ENCODE measurements around the gene C10orf67.
A peak's percentile ranks its signal among the peaks of the same experiment; 100 is the strongest.
"Not testable (repeated sequence)": the region's sequence is repeated elsewhere in the genome, so short reads cannot be mapped to it uniquely, and the experiment has no call there.

C10orf67 gene

GRCh38 chr10:23263441-23264164 lies 81.0 kb downstream of the C10orf67 start:
- DNase-seq = no peak

GRCh38 chr10:23262928-23263327 lies 81.7 kb downstream of the C10orf67 start:
- DNase-seq = no peak

GRCh38 chr10:23258516-23258915 lies 86.1 kb downstream of the C10orf67 start:
- no peak for DNase-seq

- no peak for DNase-seq
Measured at GRCh38 chr10:23253780-23254179, 90.8 kb downstream of the C10orf67 start.

DNA sequence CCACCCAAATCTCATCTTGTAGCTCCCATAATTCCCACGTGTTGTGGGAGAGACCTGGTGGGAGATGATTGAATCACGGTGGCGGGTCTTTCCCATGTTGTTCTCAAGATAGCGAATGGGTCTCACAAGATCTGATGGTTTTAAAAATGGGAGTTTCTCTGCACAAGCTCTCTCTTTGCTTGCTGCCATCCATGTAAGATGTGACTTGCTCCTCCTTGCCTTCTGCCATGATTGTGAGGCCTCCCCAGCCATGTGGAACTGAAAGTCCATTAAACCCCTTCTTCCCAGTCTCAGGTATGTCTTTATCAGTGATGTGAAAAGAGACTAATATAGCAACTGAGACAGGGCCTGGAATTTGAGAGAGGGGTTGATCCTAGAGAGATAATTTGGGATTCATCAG lies 91.7 kb downstream of the C10orf67 start:
- DNase-seq = not testable (repeated sequence)

- DNase-seq = not testable (repeated sequence)
Measured at GRCh38 chr10:23241779-23242178, 102.8 kb downstream of the C10orf67 start.

DNA sequence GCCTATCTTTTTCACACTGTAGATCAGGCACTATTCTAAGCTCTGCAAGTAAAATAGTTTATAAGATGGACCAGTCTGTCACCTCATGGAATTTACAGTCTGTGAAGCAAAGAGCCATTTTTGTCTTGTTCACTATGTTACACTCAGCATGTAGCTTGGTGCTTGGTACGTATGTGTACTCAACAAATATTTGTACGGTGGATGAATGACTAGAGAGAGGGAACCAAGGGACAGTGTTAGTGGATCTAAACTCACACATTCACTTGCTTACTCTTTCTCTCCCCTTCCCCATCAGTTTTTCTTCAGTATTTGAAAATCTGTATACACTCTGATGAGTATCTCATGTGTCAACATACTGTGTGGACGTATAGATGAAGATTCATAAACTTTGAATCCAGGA lies 106.6 kb downstream of the C10orf67 start:
- no peak for DNase-seq

DNA sequence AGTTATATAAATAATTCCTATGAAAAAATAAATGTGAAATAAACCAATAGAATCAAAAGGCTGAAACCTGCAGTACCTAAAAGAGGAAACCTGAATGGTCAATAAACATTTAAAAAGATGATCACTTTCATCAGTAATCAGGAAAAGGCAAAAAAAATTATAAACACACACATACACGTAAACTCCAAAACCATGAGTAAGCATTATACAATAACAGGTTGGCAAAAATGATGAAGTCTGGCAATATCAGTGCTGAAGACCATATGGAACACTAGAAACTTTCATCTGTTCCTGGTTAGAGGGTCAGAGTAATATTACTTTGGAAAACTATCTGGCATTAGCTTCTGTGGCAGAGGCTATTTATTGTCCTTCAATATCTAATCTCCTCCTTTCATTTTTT lies 114.0 kb downstream of the C10orf67 start:
- no peak for DNase-seq

GRCh38 chr10:23217471-23217870 lies 127.1 kb downstream of the C10orf67 start:
- no peak for DNase-seq

DNA sequence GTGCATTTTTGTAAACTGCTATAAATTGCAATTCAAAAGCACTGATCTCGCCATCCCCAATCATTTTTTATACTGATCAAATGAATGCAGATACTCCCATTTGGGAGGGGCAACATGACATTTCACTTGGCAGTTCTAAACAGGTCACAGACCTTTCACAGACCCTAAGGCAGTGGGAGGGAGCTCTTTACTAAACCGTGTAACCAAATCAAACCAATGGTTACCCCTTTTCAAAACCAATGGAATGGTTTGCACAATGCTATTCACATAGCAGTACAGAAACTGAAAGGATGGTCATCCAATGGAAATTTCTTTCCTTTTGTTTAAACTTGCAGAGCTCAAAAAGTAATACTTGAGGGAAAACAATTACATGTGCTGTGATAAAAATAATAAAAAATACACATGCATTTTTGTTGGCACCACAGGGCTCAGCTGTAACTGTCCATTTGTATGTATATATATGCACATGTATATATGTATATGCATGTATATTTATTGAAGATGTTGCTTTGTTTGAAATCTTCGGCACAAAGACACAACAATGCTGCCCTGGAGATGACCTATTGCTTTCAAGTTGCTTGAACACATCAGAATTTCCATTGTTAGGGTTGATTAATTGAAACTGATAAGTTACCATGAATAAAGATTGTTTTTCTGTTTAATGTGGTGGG lies 138.5 kb downstream of the C10orf67 start:
- no peak for DNase-seq

DNA sequence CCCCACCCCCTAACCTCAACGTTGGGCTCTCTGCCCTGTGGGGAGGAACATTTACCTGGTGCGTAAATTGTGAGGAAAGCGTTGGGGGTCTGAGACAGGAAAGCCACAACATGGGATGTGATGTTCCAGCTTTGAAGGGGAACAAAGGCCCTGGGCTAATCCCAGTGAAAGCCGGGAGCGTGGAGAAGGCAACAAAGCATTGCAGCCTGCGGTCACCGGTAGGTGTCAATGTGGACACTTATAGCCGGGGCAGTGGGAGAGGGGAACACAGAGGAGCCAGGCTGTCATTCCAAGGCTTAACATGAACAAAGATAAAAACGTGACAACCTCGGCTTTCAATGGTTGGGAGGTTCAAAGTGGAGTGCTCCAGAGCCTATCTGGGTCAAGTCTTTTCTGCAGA lies 139.8 kb downstream of the C10orf67 start:
- no peak for DNase-seq

GRCh38 chr10:23203369-23204325 lies 140.9 kb downstream of the C10orf67 start:
- DNase-seq = no peak

DNA sequence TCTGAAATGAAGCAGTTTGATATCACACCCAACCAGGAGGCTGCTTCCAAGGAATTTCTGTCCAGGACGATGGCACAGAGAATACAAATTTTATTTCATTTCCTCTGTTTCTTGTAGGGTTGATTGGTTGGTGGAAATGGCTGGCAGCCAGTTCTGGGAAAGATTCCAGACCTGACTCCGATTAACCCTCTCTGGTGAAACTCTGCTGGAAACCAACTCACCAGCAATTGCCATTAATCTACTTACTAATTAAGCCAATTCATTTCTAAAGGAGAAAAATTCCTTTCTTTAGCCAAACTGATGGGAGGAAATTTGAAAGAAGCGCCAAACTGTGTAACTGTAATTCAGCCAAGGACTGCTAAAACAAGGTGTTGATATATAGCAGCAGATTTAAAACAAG lies 141.8 kb downstream of the C10orf67 start:
- no peak for DNase-seq

DNA sequence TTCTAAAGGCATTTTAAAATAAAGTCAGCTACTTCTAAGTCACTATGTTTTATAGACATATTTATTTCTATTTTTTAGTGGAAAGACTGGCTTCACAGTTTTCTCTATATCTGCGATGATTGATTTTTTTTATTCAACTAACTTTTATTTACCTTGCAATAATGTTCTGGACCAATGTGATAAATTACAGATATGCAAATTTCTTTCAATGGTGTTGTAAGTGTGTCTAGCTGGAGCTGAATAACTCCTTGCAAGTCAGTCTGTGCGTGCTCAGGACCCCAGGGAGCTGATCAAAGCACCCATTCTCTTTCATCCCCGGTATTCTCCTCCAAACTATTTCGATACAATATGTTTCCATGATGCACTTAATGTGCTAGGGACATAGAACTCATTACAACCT lies 142.8 kb downstream of the C10orf67 start:
- no peak for DNase-seq

DNA sequence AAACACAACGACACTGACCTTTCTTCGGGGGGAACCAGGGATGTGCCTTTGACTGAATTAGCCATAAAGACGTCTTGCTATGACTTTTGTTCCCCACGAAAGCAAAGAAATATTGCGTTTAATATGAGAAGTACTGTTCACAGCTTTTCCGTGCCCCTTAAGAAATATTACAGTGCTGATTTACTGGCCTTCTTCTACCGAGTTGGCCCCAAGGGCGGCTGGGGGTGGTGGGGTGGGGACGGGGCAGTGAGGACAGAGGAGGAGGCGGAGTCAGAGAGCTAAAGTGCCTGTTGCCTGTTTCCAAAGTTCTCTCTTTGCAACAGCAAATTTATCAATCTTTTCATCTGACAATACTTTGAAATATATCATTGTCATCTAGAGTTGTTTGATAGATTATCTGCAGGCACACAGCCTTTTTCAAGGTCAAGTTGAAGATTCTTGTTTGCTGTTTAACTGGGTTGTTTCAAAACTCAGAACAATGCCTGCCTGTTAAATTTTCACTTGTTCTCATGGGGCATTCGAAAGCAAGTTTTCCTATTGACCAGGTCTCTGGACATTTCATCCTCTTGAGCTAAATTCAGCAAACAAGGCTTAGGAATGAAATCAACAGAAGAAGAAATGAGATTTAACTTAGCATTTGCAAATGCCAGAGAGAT lies 143.5 kb downstream of the C10orf67 start:
- DNase-seq = no peak

- DNase-seq = no peak
Measured at GRCh38 chr10:23200586-23200985, 144.0 kb downstream of the C10orf67 start.

GRCh38 chr10:23199768-23200511 lies 144.7 kb downstream of the C10orf67 start:
- no peak for DNase-seq

DNA sequence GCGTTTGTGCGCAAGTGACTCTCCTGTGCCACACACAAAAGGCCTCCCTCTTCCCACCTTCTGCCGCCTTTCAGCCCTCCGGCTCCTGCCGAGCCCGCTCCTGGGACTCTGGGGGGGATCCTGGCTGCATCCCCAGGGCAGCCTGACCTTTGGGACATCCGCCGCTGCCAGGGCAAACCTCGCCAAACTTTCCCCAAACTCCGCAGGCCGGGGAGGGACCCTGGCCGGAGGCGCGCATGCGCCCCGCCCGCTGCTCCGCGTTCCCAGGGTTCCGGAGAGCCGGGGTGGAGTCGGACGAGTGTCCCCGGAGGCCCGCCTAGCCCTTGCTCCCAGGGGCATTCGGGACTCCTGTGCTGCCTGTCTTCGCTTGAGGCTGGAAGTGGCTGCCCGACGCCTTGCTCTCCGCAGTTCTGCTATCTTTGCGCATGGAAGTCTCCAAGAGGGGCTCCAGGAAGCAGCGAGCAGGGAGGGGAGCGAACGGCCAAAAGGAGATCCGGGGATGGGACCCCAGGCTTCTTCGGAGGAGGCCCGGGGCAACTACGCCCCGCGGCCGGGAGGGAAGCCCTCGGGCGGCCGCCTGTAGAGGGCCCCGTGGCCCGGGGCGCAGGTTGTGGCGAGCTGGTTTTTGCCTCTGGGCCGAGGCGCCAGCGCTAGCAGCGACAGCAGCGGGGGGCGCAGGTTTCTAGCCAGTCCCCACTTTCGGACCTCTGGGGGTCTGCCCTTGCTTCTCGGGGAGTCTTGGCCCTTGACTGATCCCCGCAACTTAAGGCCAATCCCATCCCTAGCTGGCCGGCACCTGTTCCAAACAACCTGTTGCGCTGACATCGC lies 145.4 kb downstream of the C10orf67 start:
- no peak for DNase-seq

DNA sequence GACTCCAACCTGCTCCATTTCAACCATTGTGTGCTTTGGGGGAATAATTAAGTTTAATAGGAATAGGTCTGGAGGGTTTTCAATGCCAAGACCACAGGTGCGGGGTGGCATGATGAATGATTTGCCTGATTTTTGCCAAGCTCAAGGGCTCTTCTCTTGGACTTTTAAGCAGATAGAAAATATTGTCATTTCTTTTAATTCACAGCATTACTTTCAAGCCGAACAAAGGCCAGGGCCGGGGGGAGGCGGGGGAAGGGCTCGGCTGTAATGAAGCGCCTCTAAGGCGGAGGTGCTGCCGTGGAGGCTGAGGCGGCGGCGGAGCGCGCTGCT lies 146.0 kb downstream of the C10orf67 start:
- DNase-seq = peak; percentile 43

DNA sequence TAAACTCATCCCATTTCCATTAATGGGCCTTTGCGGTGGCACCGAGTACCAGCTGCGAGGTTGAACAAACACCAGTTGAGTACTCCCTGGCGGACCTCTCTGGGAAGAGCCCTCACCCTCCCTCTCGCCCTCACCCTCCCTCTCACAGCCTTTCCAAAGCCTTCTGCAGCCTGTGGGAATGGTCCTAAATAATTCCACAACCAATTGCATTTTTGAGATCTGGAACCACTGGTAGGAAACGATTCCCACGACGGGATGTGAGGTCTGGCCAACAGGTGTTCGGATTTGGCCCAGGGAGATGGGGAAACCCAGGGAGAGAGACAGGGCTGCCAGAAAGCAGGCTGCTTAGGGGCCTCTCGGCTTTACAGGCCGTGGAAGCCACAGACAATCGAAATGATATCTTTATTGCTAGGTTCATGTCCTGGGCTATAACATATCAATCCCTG lies 147.2 kb downstream of the C10orf67 start:
- peak; percentile 57 for DNase-seq

- peak; percentile 57 for DNase-seq
Measured at GRCh38 chr10:23196915-23197314, 147.7 kb downstream of the C10orf67 start.
